Neural cell (in vitro differentiated cells): ENCODE data around the gene TACC2. TPM values are rescaled to one million over a fixed set of nuclear protein-coding genes. Genes with fewer than 3 reads are reported as not detected.

Experiments
- H2AFZ ChIP-seq: fragments of 200-600, 300-800 bp; sonication (generic), shearing (Covaris generic); 2 replicates; pipeline ENCODE4 v1.6.0; 2014; ENCODE audit warnings: low read depth, mild to moderate bottlenecking, antibody characterized with exemption, low read length, moderate library complexity
- H3F3A ChIP-seq: fragments of 200-600 bp; shearing (Covaris generic); 2 replicates; pipeline ENCODE4 v1.6.1; 2016; ENCODE audit warnings: mild to moderate bottlenecking, moderate library complexity, mixed read lengths, antibody characterized with exemption, low read length; ENCODE audit not compliant: insufficient read depth, poor library complexity, severe bottlenecking
- H3K27ac ChIP-seq: fragments of 200-600, 300-800 bp; sonication (generic), shearing (Covaris generic); 2 replicates; pipeline ENCODE4 v1.5.1; 2014; ENCODE audit warnings: mild to moderate bottlenecking, low read length, moderate library complexity
- H3K27me3 ChIP-seq: fragments of 300-800, 200-600 bp; sonication (generic), shearing (Covaris generic); 2 replicates; pipeline ENCODE4 v1.6.0; 2014; ENCODE audit warnings: mild to moderate bottlenecking, low read depth, low read length, moderate library complexity; ENCODE audit not compliant: insufficient read depth
- H3K36me3 ChIP-seq: fragments of 300-800, 200-600 bp; sonication (generic), shearing (Covaris generic); 2 replicates; pipeline ENCODE4 v1.5.1; 2014; ENCODE audit warnings: mild to moderate bottlenecking, antibody characterized with exemption, low read length, moderate library complexity; ENCODE audit not compliant: insufficient read depth
- H3K4me2 ChIP-seq: fragments of 300-800, 200-600 bp; sonication (generic), shearing (Covaris generic); 2 replicates; pipeline ENCODE4 v1.6.0; 2014; ENCODE audit warnings: mild to moderate bottlenecking, low read length
- H3K4me3 ChIP-seq: fragments of 300-800, 200-600 bp; sonication (generic), shearing (Covaris generic); 2 replicates; pipeline ENCODE4 v1.5.1; 2014; ENCODE audit warnings: mild to moderate bottlenecking, low read length, moderate library complexity
- H3K79me2 ChIP-seq: fragments of 200-600 bp; shearing (Covaris generic); replicated peaks from 2 replicates; pipeline ENCODE4 v1.6.0; 2014; ENCODE audit warnings: mild to moderate bottlenecking, low read length, moderate library complexity; ENCODE audit not compliant: insufficient read depth
- H3K9ac ChIP-seq: fragments of 300-800, 200-600 bp; sonication (generic), shearing (Covaris generic); 2 replicates; pipeline ENCODE4 v1.6.1; 2016; ENCODE audit warnings: mild to moderate bottlenecking, low read length, mixed read lengths
- H3K9me2 ChIP-seq: fragments of 200-600 bp; shearing (Covaris generic); 2 replicates; pipeline ENCODE4 v1.6.1; 2016; ENCODE audit warnings: mild to moderate bottlenecking, low read length, mixed read lengths; ENCODE audit not compliant: insufficient read depth
- H3K9me3 ChIP-seq: fragments of 200-600, 300-800 bp; sonication (generic), shearing (Covaris generic); 2 replicates; pipeline ENCODE4 v1.6.1; 2016; ENCODE audit warnings: mild to moderate bottlenecking, mixed run types, low read length, moderate library complexity, mixed read lengths
- H4K20me1 ChIP-seq: fragments of 200-600 bp; shearing (Covaris generic); 2 replicates; pipeline ENCODE4 v1.6.1; 2016; ENCODE audit warnings: mild to moderate bottlenecking, mixed run types; ENCODE audit not compliant: insufficient read depth
- CTCF ChIP-seq: fragments of 450-650 bp; IDR thresholded peaks from 2 replicates; pipeline ENCODE4 v1.5.1; 2014; ENCODE audit warnings: antibody characterized with exemption, mild to moderate bottlenecking, moderate library complexity; ENCODE audit not compliant: poor library complexity, severe bottlenecking
- EP300 ChIP-seq: fragments of 450-650 bp; conservative IDR thresholded peaks from 2 replicates; pipeline ENCODE4 v1.6.1; 2014; ENCODE audit warnings: antibody characterized with exemption, mild to moderate bottlenecking, moderate library complexity; ENCODE audit not compliant: poor library complexity, severe bottlenecking
- EZH2 ChIP-seq: fragments of 200-600, 300-800 bp; shearing (Covaris generic), sonication (generic); IDR thresholded peaks from 2 replicates; pipeline ENCODE4 v1.6.1; 2014; ENCODE audit warnings: antibody characterized with exemption, low read length, borderline replicate concordance, mild to moderate bottlenecking; ENCODE audit not compliant: insufficient read depth, poor library complexity, severe bottlenecking
- MXI1 ChIP-seq: fragments of 450-650 bp; conservative IDR thresholded peaks from 2 replicates; pipeline ENCODE4 v1.6.1; 2014; ENCODE audit warnings: antibody characterized with exemption, mild to moderate bottlenecking; ENCODE audit not compliant: poor library complexity, severe bottlenecking
- POLR2AphosphoS5 ChIP-seq: IDR thresholded peaks from 2 replicates; pipeline ENCODE4 v1.6.1; 2012
- RAD21 ChIP-seq: fragments of 450-650 bp; conservative IDR thresholded peaks from 2 replicates; pipeline ENCODE4 v1.6.1; 2014; ENCODE audit warnings: antibody characterized with exemption, mild to moderate bottlenecking, moderate library complexity
- REST ChIP-seq: IDR thresholded peaks from 2 replicates; pipeline ENCODE4 v1.6.1; 2012; ENCODE audit warnings: borderline replicate concordance
- SMC3 ChIP-seq: fragments of 450-650 bp; conservative IDR thresholded peaks from 2 replicates; pipeline ENCODE4 v1.6.1; 2014; ENCODE audit warnings: antibody characterized with exemption, mild to moderate bottlenecking, moderate library complexity; ENCODE audit not compliant: poor library complexity
- TAF1 ChIP-seq: IDR thresholded peaks from 2 replicates; pipeline ENCODE4 v1.6.1; 2012; ENCODE audit warnings: low read depth
- polyA plus RNA-seq: library from polyadenylated mRNA; depleted of rRNA; stranded (reverse); fragments of >200 nt; gene quantifications from 2 replicates; pipeline ENCODE4 v1.2.3, GENCODE V29; 2014

Gene TACC2
- polyA plus RNA-seq, 1 donor from 2014 or later = 17.6 TPM

DNA sequence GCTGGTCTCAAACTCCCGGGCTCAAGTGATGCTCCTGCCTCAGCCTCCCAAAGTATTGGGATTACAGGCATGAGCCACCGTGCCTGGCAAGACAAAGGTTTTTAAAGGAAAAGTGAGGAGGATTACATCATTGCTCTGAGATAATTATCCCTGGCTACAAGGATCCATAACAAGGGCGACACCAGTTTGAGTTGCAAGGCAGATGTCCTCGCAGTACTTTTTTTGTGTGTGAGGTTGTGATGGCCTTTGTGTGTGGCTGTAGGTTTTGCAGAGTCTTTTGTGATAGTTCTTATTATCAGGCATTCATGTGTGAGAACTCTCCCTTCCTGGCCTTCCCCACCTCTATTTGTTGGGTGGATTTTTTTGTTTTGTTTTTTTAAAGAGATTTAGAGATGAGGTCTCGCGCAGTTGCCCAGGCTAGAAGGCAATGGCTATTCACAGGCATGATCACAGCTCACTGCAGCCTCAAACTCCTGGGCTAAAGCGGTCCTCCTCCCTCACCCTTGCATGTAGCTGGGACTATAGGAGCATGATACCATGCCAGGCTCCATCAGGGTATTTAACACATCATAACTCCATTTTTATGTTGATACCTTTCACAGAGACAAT is 292.2 kb downstream of the TACC2 start:
- Histone ChIP-seq H3K9ac (no peak overlapping the region), H3K27ac (no peak overlapping the region), H3K9me3 (no peaks in the 10 kb centered on the region), H3K9me2 (no peaks in the 10 kb centered on the region), H3K36me3 (no peaks in the 10 kb centered on the region), H3F3A (no peaks in the 10 kb centered on the region), H3K27me3 (no peaks in the 10 kb centered on the region), H2AFZ (no peak overlapping the region), H3K79me2 (no peaks in the 10 kb centered on the region), H3K4me2 (no peak overlapping the region), H4K20me1 (no peaks in the 10 kb centered on the region), H3K4me3 (no peak overlapping the region)
- TF ChIP-seq MXI1 = no peak
- TF ChIP-seq EZH2 = no peak
- TF ChIP-seq EP300 = no peak
- TF ChIP-seq RAD21 = no peak
- no peak for TF ChIP-seq TAF1
- no peak for TF ChIP-seq POLR2AphosphoS5
- TF ChIP-seq SMC3 = no peak
- TF ChIP-seq CTCF = no peak
- TF ChIP-seq REST = no peak

GRCh38 chr10:122281751-122282150 is 292.8 kb downstream of the TACC2 start:
- no peaks in the 10 kb centered on the region for H4K20me1 ChIP-seq
- no peaks in the 10 kb centered on the region for H3F3A ChIP-seq
- H3K27ac ChIP-seq = no peak overlapping the region
- no peak overlapping the region for H3K9ac ChIP-seq
- H3K4me2 ChIP-seq = no peak overlapping the region
- no peaks in the 10 kb centered on the region for H3K9me2 ChIP-seq
- H2AFZ ChIP-seq = no peak overlapping the region
- H3K4me3 ChIP-seq = no peak overlapping the region
- TF ChIP-seq CTCF = no peak
- TF ChIP-seq SMC3 = no peak
- TF ChIP-seq TAF1 = no peak
- no peak for TF ChIP-seq POLR2AphosphoS5
- TF ChIP-seq RAD21 = no peak
- TF ChIP-seq EZH2 = no peak
- TF ChIP-seq MXI1 = no peak
- no peak for TF ChIP-seq REST
- no peak for TF ChIP-seq EP300
- H3K9me3 ChIP-seq = no peaks in the 10 kb centered on the region
- H3K27me3 ChIP-seq = no peaks in the 10 kb centered on the region
- H3K79me2 ChIP-seq = no peaks in the 10 kb centered on the region
- no peaks in the 10 kb centered on the region for H3K36me3 ChIP-seq
